ENCODE data around the gene IP6K3. TPM values are rescaled to one million over a fixed set of nuclear protein-coding genes. Genes with fewer than 3 reads are reported as not detected.

The IP6K3 gene
- total RNA-seq, 4 donors from 2014 or later: 0.19 to 2.2 (median 0.45) TPM

GRCh38 chr6:33728438-33728837 is 18.3 kb downstream of the IP6K3 start:
- TF ChIP-seq, protein P1, sequence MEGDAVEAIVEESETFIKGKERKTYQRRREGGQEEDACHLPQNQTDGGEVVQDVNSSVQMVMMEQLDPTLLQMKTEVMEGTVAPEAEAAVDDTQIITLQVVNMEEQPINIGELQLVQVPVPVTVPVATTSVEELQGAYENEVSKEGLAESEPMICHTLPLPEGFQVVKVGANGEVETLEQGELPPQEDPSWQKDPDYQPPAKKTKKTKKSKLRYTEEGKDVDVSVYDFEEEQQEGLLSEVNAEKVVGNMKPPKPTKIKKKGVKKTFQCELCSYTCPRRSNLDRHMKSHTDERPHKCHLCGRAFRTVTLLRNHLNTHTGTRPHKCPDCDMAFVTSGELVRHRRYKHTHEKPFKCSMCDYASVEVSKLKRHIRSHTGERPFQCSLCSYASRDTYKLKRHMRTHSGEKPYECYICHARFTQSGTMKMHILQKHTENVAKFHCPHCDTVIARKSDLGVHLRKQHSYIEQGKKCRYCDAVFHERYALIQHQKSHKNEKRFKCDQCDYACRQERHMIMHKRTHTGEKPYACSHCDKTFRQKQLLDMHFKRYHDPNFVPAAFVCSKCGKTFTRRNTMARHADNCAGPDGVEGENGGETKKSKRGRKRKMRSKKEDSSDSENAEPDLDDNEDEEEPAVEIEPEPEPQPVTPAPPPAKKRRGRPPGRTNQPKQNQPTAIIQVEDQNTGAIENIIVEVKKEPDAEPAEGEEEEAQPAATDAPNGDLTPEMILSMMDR (IDR thresholded peaks at IDR 0.05): no peak
- no peak for ATAC-seq (ENCODE audit: low FRiP score)
- no peak for DNase-seq (ENCODE audit: low spot score)

DNA sequence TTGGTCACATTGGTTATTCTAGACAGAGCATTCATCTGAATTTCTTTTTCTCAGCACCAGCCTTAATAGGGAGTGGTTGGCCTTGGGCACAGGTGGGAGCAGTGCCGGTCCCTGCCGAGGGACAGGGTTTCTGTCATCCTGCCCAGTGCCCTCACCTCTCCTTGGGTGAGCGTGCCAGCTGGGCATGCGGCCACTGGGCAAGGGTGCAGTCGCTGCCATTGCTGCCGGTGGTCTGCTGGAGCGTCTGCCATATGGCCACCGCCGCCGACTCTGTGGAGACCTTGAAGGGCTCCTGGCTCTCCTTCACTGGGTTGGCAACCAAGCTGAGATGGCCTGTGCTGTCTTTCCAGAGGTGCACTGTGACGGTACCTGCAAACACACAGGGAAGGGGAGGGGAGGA is 18.8 kb downstream of the IP6K3 start:
- TF ChIP-seq, protein P1 (IDR thresholded peaks at IDR 0.05): no peak
- DNase-seq (ENCODE audit: low spot score) (no peak), ATAC-seq (ENCODE audit: low FRiP score) (no peak)

- TF ChIP-seq, protein P1 (IDR thresholded peaks at IDR 0.05): no peak
- DNase-seq (ENCODE audit: low spot score) (no peak), ATAC-seq (ENCODE audit: low FRiP score) (no peak)
These were observed 19.6 kb downstream of the IP6K3 start for GRCh38 chr6:33727126-33727525.

- TF ChIP-seq, protein P1 (IDR thresholded peaks at IDR 0.05): no peak
- no peak for ATAC-seq (ENCODE audit: low FRiP score)
These were observed 20.0 kb downstream of the IP6K3 start for GRCh38 chr6:33726696-33727095.

DNA sequence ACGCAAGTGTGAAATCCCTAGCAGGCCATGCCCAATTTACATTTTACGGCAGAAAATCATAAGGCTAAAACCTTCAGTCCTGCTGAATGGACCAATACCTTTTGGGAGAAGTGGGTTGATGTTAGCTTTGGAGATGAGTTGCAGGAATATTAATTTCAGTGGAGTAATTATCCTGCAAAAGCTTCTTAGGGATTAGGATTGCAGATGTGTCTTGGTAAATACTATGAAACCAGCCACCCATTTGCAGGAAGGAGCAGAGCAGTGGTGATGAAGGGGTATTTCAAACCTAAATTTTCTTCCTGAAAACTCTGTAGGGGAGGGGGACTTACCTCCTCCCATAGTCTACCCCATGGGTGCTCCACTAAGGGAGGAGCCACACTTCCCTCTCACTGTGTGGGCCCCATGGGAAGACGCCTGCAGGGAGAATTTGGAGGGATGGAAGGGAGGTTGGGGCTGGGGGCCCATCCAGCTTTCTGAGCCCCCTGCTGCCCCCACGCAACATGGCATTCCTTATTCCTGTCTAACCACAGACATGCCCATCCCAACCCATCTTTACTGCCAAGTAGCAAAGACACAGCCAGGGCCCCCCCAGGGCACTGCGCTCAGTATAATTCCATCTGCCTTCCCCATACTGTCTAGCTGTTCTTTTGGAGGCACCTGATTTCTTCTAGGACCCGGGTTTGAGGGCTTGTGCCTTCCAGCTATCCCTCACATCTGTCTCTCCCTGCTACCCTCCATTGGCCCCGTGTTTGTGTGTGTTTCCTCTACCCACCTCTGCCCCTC is 20.6 kb downstream of the IP6K3 start:
- no peak for DNase-seq (ENCODE audit: low spot score)
- TF ChIP-seq, protein P1 (IDR thresholded peaks at IDR 0.05): no peak
- no peak for ATAC-seq (ENCODE audit: low FRiP score)

More at GRCh38 chr6:33726696-33727095, 20.0 kb downstream of the IP6K3 start:
- DNase-seq (ENCODE audit: low spot score): no peak

DNA sequence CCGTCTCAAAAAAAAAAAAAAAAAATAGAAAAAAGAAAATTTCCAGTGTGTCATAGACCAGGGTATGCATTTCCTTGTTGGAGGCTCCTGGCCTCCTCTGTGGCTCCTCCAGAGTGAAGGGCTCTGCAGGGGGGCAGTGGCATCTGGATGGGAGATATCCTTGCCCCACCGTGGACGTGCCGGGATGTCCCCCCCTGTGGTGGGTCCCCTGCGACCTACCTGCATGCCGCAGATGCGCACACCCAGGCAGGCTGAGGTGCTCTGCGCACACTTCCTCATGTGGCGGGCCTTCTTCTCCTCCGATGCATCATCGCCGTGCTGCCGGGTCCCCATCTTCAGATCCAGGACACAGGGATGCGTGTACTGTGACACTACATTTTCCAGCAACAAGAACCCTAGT is 21.5 kb downstream of the IP6K3 start:
- DNase-seq (ENCODE audit: low spot score) (no peak), ATAC-seq (ENCODE audit: low FRiP score) (no peak)
- TF ChIP-seq, protein P1 (IDR thresholded peaks at IDR 0.05): no peak
